HG03439 (cell line): ENCODE results near the gene ENPP1.
A peak's percentile ranks its signal among the peaks of the same experiment; 100 is the strongest.
"Not testable (repeated sequence)": the region's sequence is repeated elsewhere in the genome, so short reads cannot be mapped to it uniquely, and the experiment has no call there.

Source experiments
- ATAC-seq: cut with Tn5 transposase; IDR thresholded peaks from one replicate; pipeline ENCODE4 v1.9.1; 2021; ENCODE audit warnings: mild to moderate bottlenecking, moderate library complexity; ENCODE audit not compliant: unreplicated experiment

ENPP1 gene

GRCh38 chr6:131911951-131912350 is 104.1 kb downstream of the ENPP1 start:
- no peak for ATAC-seq

- no peak for ATAC-seq
Measured at GRCh38 chr6:131914234-131914633, 106.4 kb downstream of the ENPP1 start.

- peak; percentile 77 for ATAC-seq
Measured at GRCh38 chr6:131914967-131915751, 107.3 kb downstream of the ENPP1 start.

GRCh38 chr6:131916091-131916796 is 108.4 kb downstream of the ENPP1 start:
- not testable (repeated sequence) for ATAC-seq

GRCh38 chr6:131916847-131917246 is 109.0 kb downstream of the ENPP1 start:
- no peak for ATAC-seq

GRCh38 chr6:131917318-131917717 is 109.5 kb downstream of the ENPP1 start:
- no peak for ATAC-seq

- no peak for ATAC-seq
Measured at GRCh38 chr6:131917763-131918649, 110.2 kb downstream of the ENPP1 start.

- no peak for ATAC-seq
Measured at GRCh38 chr6:131918650-131919355, 111.0 kb downstream of the ENPP1 start.

GRCh38 chr6:131920656-131921055 is 112.8 kb downstream of the ENPP1 start:
- ATAC-seq, result no peak

- no peak for ATAC-seq
Measured at GRCh38 chr6:131923356-131923755, 115.5 kb downstream of the ENPP1 start.

- ATAC-seq, result no peak
Measured at GRCh38 chr6:131924881-131925474, 117.2 kb downstream of the ENPP1 start.

GRCh38 chr6:131929264-131929663 is 121.4 kb downstream of the ENPP1 start:
- ATAC-seq, result no peak

GRCh38 chr6:131929976-131930375 is 122.2 kb downstream of the ENPP1 start:
- ATAC-seq, result no peak

GRCh38 chr6:131931063-131931750 is 123.4 kb downstream of the ENPP1 start:
- ATAC-seq, result no peak

GRCh38 chr6:131936156-131936555 is 128.3 kb downstream of the ENPP1 start:
- no peak for ATAC-seq

GRCh38 chr6:131937226-131937625 is 129.4 kb downstream of the ENPP1 start:
- no peak for ATAC-seq

GRCh38 chr6:131937703-131938631 is 130.1 kb downstream of the ENPP1 start:
- ATAC-seq, result no peak
